Stimulated activated naive CD8-positive, alpha-beta T cell treated with anti-CD3 and anti-CD28 coated beads, Interleukin-15, Interleukin-2, amounts not matched to agents 100 U/mL and 50 U/mL, for 24 hours (primary cell): Measurements from ENCODE around the gene SYNGR4.

ENCODE experiments used
- ATAC-seq: fragments of 150-1000 bp; cut with Tn5 transposase; one replicate; pipeline ENCODE4 v1.10.0; 2021
- DNase-seq: peaks from one replicate; pipeline ENCODE4 v3.0.0; 2021

SYNGR4 gene

GRCh38 chr19:48341515-48342413 is 22.4 kb upstream of the SYNGR4 start:
- no peak for DNase-seq
- no peak for ATAC-seq

GRCh38 chr19:48342414-48342738 is 21.8 kb upstream of the SYNGR4 start:
- no peak for ATAC-seq

GRCh38 chr19:48342841-48343540 is 21.2 kb upstream of the SYNGR4 start:
- ATAC-seq (no peak), DNase-seq (no peak)

More at GRCh38 chr19:48342414-48342738, 21.8 kb upstream of the SYNGR4 start:
- no peak for DNase-seq

- no peak for ATAC-seq
- no peak for DNase-seq
These were observed 19.3 kb upstream of the SYNGR4 start for GRCh38 chr19:48344892-48345291.

GRCh38 chr19:48346191-48346590 is 18.0 kb upstream of the SYNGR4 start:
- no peak for DNase-seq
- ATAC-seq = no peak

- ATAC-seq = no peak
- no peak for DNase-seq
These were observed 16.1 kb upstream of the SYNGR4 start for GRCh38 chr19:48348045-48348444.

GRCh38 chr19:48348737-48349136 is 15.4 kb upstream of the SYNGR4 start:
- DNase-seq = no peak
- ATAC-seq = no peak

- ATAC-seq = no peak
- DNase-seq = no peak
These were observed 13.3 kb upstream of the SYNGR4 start for GRCh38 chr19:48350856-48351255.

GRCh38 chr19:48351341-48351752 is 12.8 kb upstream of the SYNGR4 start:
- ATAC-seq = peak; percentile 78
- DNase-seq = peak; percentile 89

GRCh38 chr19:48353677-48354076 is 10.5 kb upstream of the SYNGR4 start:
- no peak for ATAC-seq

GRCh38 chr19:48354332-48354992 is 9.7 kb upstream of the SYNGR4 start:
- ATAC-seq = no peak
- no peak for DNase-seq

More at GRCh38 chr19:48353677-48354076, 10.5 kb upstream of the SYNGR4 start:
- DNase-seq = no peak

- DNase-seq (no peak), ATAC-seq (no peak)
These were observed 8.7 kb upstream of the SYNGR4 start for GRCh38 chr19:48355365-48355954.

- ATAC-seq = no peak
- DNase-seq = no peak
These were observed 5.0 kb upstream of the SYNGR4 start for GRCh38 chr19:48359123-48359522.

GRCh38 chr19:48361912-48362311 is 2.3 kb upstream of the SYNGR4 start:
- no peak for DNase-seq
- no peak for ATAC-seq

- DNase-seq (peak; percentile 92), ATAC-seq (peak; percentile 77)
These were observed 1.3 kb upstream of the SYNGR4 start for GRCh38 chr19:48362716-48363499.

GRCh38 chr19:48363500-48363809 is 712 bp upstream of the SYNGR4 start:
- peak; percentile 5 for ATAC-seq
- DNase-seq = no peak

- DNase-seq (no peak), ATAC-seq (no peak)
These were observed 606 bp downstream of the SYNGR4 start for GRCh38 chr19:48364598-48365348.

- DNase-seq (no peak), ATAC-seq (no peak)
These were observed 1.4 kb downstream of the SYNGR4 start for GRCh38 chr19:48365602-48366001.

- DNase-seq (no peak), ATAC-seq (no peak)
These were observed 3.7 kb downstream of the SYNGR4 start for GRCh38 chr19:48367855-48368254.

GRCh38 chr19:48368936-48369335 is 4.8 kb downstream of the SYNGR4 start:
- DNase-seq (no peak), ATAC-seq (no peak)

- no peak for ATAC-seq
- DNase-seq = no peak
These were observed 6.8 kb downstream of the SYNGR4 start for GRCh38 chr19:48370955-48371354.
